Left renal cortex interstitium (tissue), 4 donors: Measurements from ENCODE around the gene TMEM63A. TPM values are rescaled to one million over a fixed set of nuclear protein-coding genes. Genes with fewer than 3 reads are reported as not detected.
"Not testable (repeated sequence)": the region's sequence is repeated elsewhere in the genome, so short reads cannot be mapped to it uniquely, and the experiment has no call there.

ENCODE experiments used
- DNase-seq, 4 donors: peaks; one replicate each; pipeline ENCODE4 v3.0.0-alpha.2; 2013; ENCODE audit warnings: low read depth in 4 of 4, low spot score in 2 of 4, missing footprints in 1 of 4
- polyA plus RNA-seq, 4 donors: library from polyadenylated mRNA; unstranded; fragments of 120-200 nt; gene quantifications; one replicate each; pipeline ENCODE4 v1.2.1, GENCODE V29; 2013; ENCODE audit not compliant: insufficient read length in 4 of 4

The TMEM63A gene
- polyA plus RNA-seq, 4 donors = 35.5 to 92.6 (median 63.6) TPM

DNA sequence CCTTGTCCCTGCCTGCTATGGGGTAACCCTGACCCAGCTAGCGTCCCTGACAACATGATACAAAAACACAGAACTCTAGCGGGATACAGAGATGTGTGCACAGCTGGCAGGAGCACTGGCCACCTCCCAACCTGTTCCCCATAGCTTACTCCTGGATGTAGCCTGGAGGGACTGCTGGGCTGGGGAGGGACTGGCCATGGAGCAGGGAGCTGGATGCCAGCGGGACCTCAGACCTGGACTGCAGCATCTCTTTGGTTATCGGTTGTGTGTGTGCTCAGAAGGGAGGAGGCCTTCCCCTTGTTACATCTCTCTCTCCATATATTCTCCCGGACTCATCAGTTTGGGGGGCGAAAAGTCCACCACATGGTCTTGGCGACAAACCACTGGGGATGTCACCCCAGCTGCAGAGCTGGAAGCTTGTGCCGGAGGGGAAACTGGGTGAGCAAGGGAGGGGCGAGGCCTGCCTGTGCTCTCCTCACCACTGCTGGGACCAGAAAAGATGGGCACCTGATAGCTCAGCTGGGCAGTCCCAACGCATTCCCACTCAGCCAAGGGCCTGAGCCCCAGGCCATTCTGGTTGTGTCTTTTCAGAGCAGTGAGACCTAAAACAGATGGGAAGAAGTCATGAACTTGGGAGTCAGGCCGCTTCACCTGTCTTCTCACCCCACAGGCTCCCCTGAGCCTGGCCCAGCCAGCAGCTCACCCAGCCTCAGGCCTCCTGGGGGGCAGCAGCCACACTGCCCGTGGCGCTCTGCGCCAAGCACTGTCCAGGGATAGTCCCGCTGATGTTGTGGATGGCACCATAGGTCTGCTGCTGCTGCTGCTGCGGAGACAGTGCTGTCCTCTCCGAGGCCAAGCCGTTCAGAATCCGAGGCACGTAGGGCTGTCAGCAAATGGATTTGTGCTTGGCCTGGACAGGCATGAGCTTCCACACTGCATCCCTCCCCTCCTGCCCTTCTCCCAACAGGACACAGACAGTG, 35.6 kb downstream of the TMEM63A start:
- DNase-seq = no peak

DNA sequence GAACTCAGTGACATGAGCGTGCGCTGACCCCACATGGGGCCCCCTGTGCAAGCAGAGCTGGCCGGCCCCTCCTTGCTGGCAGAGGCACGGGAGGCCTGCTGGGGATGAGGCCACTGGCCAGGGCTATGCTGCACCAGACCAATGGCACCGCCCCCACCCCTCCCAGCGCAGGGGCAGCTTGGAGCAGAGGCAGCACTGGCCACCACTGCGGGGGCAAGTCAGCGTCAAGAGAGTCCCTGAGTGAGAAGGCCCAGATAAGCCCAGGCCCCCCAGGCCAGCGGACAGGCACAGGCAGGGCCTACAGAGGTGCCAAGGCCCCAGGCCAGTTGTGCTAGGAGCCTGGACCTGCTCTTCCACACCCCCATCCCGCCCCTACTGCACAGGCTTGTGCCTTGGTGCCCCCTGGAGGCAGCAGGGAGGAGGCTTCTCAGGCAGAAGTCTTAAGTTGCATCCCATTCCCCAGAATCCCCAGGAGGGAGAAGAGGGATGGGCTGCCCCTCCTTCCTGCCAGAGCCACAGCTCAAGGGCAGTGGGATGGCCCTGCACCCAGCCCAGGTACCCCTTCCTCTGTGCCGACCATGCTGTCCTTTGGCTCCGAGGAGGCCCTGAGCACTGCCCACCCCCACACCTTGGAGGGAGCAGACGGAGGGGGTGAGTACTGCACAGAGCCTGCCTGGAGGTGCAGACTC, 36.5 kb downstream of the TMEM63A start:
- peak in 1 of 4 donors; percentile 72 for DNase-seq

DNA sequence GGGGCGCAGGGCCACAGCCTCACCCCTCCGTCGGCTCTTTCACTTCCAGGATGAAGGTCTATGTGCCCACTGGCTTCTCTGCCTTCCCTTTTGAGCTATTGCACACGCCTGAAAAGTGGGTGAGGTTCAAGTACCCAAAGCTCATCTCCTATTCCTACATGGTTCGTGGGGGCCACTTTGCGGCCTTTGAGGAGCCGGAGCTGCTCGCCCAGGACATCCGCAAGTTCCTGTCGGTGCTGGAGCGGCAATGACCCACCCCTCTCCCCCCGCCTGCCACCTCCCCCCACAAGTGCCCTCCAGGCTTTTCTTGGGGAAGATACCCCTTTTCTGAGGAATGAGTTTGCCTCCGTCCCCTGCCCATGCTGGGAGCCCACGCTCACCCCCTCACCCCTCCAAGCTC, 37.1 kb downstream of the TMEM63A start:
- no peak for DNase-seq

DNA sequence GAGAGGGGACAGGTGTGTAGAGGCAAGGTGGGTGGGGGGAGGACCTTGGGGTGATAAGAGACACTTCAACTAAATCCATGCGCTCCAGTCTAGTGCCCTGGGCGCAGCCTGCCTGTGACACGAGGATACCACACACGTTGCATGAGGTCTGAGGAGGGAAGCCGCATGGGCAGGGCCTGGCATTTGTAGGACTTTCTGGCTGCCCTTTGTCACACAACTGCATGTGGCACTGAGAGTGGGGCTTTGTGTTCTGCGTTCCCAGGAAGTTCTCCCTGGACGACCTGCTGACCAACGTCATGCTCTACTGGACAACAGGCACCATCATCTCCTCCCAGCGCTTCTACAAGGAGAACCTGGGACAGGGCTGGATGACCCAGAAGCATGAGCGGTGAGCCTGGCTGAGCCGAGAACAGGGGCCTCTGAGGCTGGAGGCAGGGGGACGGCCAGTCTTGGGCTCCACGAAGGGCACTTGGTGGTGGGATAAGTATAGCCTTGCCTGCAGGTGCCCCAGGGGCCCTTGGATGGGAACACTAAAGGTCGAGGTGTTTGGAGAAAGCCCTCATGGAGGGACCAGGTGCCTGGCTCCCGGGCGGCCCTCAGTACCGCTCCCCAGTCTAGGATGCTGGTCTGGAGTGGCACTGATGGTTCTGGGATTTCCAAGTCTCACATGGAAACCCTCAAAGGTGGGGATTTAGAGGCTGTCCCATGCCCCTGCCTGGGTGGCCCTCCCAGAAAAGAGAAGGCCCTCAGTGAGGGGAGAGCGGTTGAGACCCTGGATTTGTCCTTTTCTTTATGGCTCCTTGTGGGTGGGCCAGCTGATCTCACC, 37.7 kb downstream of the TMEM63A start:
- no peak for DNase-seq

DNA sequence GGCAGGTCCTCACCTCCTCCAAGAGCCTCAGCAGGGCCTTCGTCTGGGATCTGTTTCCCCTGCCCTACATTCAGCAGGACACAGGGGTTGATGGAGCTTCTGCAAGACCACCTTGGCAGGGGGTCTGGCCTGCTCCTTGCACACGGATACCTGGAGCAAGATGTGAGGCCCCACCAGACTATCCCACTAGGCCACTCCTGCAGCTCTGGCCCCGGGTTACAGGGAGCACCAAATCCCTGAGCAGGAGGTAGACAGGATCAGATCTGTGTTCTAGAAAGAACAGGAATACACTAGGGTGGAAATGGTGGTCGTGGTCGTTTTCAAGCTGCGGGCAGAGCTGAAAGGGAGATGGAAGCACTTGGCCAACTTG, 38.8 kb downstream of the TMEM63A start:
- DNase-seq = no peak

DNA sequence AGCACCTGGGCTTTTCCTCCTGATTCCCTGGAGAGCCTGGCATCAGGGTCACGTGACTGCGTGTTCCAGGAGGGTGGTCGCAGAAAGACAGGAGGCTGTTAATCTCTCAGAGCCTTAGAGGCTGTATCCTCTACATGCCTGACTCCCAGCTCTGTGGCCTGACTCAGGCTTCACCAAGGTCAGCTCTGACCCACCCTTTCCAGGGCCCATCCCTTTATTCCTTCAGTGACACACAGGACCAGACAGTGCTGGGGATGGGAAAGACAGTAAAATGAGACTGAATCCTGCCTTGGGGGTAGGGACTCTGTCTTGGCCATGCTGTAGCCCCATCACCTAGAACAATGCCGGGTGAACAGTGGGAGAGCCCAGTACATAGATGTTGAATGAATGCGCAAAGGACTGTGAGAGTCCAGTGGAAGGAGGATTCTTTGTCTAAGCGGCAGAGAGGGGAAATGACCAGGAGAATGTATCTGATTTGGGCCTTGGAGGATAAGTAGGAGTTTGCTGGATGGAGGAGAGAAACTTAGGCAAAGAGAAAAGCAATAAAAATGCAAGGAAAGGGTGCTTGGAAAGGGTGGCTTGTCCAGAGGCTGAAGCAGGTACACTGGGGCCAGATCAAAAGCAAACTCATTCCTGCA, 39.3 kb downstream of the TMEM63A start:
- DNase-seq = no peak

DNA sequence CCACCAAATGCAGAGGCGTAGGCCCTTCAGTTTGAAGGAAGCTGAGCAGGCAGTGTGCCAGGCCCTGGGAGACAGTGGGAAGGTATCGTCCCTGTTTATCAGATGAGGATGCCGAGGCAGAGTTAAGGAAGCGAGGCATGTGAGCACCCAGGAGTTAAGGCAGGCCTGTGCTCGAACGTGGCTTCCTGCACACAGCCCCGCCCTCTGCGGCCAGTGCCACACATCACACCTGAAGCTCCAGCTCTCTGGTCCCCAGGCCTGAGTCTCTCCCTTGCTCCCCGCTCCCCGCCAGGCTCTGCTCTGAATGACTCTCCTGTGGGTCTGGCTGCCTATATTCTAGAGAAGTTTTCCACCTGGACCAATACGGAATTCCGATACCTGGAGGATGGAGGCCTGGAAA, 40.1 kb downstream of the TMEM63A start:
- no peak for DNase-seq

DNA sequence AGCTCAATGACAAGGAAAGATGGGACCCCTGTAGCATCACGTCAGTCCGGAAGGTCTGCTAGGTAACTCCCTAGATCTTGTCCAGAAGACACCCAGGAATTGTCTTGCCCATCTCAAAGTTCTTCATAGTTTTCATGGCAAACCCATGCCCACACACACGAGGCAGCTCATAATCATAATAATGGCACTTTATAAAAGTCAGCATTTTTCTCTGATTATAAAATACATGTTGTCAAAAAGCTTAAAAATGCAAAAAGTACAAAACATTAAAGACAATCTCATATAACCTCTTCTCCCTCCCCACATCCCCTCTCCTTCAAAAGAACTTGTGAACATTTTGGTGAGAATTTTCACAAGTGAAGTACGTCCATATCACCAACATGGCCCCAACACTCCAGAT, 41.5 kb downstream of the TMEM63A start:
- DNase-seq = no peak

DNA sequence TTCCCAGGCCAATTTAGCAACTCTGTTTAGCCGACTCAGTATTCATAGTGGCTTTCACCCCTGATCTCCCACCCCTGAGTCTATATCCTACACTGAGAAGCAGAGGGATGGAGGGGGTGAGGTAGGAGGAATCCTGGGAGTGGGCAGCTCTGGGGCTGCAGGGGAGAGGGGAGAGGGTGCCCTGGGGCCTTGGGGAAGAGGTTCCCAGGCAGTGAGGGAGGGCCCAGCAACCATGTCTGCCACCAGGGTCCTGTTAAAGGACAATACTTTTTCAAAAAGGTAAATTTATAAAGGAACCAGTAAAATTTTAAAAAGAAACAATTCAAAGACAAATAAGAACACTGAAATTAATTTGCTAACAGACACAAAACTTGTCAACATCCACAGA, 42.0 kb downstream of the TMEM63A start:
- no peak for DNase-seq

DNA sequence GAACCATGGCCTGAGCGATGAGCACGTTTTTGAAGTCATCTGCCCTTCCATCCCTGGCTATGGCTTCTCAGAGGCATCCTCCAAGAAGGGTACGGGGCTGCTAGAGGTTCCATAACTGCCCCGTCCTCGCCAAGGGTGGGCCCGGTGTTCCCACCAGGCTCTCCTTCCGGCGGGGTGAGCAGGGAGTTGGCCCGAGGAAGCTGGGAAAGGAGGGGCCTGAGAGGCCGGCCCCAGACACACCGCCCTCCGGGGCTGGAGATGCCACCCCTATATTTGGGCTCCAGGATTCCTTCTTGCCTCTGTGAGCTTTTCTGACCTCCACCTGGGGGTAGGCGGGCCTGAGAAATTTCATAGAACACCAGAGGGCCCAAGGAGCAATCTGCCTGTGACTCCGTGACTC, 43.4 kb downstream of the TMEM63A start:
- DNase-seq = no peak

DNA sequence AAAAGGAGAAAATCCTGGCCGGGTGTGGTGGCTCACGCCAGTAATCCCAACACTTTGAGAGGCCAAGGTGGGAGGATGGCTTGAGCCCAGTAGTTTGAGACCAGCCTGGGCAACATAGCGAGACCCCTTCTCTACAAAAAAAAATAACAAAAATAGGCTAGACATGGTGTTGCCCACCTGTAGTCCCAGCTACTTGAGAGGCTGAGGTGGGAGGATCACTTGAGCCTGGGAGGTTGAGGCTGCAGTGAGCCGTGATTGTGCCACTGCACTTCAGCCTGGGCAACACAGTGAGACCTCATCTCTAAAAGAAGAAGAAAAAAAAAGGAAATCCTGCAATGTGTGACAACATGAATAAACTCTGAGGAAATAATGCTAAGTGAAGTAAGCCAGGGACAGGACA, 45.9 kb downstream of the TMEM63A start:
- DNase-seq = not testable (repeated sequence)

DNA sequence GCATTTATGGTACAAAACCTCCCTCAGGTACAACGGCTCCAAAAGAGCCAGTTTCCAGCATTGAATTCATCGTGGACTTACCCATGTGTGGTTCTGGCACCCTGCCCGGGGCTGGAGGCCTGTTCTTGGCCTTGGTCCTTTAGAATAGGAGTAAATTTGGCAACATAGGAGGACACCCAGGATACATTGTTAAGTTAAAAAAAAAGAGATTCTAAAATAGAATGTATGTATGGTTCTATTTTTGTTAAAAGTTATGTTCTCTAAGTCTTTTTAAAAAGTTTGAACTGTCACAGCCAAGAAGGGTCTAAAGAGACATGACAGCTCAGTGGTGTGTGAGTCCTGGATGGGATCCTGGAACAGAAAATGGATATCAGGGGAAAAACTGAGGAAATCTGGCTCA, 46.3 kb downstream of the TMEM63A start:
- no peak for DNase-seq

DNA sequence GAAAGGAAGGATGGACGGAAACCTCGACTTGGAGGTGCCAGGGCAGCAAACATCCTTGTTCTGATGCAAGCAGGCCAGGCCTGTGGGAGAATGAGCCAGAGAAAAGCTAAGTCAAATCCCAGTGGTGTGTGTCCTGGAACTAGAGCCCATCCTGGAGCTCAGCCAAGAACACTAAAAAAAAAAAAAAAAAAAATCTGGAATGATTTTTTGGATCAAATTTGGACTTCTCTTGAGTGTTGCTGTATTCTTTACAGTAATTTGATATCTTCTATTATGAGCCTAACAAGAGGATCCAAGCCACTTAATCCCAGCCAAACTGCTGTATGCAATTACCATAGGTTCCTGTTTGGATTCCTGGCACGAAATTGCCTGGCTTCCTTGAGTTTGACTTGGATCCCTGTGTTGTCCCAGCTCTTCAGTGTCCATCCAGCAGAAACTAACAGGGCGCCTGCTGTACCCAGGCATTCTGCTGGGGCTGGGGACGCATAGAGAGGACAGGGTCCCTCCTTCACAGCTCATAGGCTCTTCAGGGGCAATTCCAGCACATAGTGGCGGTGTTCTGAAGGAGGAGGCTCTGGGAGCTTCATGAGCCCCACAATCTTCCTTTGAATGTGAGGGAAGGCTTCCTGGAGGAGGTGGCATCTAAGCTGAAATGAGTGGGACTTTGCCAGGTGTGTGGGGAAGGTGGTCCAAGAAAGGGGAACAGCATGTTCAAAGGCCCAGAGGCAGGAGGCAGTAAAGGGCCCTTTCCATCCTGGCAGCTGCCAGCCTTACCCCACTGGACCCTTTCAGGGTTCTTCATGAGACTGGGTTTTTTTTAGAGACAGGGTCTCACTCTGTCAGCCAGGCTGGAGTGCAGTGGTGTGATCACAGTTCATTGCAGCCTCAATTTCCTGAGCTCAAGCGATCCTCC, 47.5 kb downstream of the TMEM63A start:
- DNase-seq = no peak

DNA sequence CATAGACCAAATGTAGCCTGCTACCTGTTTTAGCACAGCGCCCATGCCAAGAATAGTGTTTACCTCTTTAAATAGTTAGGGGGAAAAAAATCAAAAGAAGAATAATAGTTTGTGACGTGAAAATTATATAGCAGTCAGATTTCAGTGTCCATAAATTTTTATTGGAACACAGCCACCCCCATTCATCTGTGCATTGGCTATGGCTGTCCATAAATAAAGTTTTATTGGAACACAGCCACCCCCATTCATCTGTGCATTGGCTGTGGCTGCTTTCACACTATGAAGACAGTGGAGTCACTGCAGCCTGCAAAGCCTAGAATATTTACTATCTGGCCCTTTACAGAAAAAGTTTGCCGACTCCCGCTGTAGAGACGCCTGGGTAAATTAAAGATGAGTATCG, 51.3 kb downstream of the TMEM63A start:
- no peak for DNase-seq

DNA sequence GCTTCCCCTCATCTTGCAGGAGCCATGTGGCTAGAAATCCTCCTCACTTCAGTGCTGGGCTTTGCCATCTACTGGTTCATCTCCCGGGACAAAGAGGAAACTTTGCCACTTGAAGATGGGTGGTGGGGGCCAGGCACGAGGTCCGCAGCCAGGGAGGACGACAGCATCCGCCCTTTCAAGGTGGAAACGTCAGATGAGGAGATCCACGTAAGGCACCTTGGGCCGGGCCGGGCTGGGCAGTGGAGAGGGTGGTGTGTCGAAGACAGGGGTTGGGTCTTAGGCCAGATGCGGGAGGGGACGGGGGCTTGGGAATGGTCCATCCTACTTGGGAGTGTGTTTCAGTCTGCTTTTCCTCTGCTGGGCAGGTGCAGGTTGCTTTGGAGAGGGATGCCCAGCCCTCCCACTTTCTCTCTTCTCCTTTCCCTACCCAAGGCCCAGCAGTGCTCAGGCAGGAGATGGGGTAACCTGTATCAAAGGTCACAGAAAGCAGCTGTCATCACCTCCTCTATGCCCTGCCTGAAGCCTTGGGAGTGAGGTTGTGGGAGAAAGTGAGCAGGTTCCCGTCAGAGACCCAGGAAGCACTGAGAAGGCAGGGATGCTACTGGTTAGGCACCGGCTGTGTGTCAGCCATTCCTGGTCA, 53.4 kb downstream of the TMEM63A start:
- DNase-seq = no peak

DNA sequence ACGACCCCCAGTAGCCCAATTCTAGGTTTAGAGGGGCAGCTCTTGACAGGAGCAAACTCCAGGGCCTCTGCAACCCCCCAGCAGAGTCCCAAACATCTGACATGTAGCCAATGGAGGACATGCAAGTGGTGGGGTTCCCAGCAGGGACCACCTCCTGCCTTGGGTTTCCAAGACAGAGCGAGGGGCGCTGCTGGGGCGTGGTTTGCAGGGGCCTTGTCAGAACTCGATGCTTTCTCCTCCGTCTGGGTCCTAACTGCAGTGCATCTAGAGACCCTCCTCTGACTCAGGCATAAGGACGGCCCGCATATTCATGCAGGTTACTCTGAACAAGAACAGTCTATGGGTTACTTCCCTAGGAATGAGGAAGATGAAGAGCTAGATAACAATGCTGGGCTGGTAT, 55.1 kb downstream of the TMEM63A start:
- no peak for DNase-seq

DNA sequence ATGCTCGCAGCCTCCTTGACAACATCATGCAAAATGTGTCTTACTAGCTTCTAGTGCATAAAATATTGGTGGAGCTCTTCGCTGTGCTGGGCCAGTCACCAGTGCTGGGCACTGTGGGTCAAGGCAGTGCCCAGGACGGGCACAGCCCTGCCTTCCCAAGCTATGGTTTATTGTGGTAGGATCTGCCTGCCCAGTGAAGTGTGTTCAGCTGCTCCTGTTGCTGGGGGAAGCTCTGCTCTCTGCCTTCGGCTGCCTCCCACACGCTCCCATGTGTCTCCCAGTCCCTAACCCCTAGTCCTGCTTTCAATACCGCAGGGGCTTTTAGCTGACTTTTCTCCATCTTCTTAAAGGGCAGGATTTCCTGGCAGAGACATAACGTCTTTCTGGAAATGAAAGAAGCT, 56.6 kb downstream of the TMEM63A start:
- DNase-seq = no peak

DNA sequence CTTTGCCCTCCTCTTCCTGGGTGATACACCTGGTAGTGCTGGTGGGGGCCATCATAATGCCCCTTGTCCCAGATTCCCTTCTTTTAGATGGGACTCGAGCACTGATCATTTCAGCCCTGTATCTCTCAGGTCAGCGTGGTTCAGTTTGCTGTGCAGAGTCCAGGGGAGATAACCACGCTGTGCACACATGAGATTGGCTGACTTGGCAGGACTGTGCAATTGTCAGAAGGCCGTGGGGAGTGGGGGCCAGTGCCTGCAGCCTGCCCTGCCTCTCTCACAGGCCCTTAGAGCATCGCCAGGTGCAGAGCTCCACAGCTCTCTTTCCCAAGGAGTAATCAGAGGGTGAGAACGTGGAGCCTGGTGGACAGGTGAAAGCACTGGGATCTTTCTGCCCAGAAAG, 57.1 kb downstream of the TMEM63A start:
- DNase-seq = no peak

DNA sequence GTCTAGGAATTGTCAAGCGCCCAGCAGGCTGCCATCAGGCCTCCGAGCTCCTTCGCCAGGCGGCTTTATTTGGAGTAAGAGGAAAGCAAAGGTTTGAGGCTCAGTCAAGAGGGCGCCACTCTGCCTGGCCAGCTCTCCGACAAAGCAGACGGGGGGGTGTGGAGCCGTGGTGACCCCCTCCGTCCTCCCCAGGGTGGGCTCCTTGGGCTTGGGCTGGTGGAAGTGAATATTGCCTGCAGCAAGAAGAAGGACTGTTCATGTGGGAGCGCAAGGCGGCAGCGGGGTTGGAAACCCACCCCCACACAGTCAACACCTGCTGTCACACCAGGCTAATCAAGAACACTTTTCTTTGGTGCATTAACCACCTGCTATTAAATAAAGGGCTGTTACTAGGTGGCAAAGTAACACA, 57.6 kb downstream of the TMEM63A start:
- no peak for DNase-seq
